Activated T-helper 1 cell treated with anti-CD3 and anti-CD28 coated beads, Interleukin-12 subunit alpha, Interleukin-12 subunit beta, Interleukin-2, Interleukin-4 antibody, amounts not matched to agents 30 ng/mL and 10 ng/mL and 1 ng/mL, durations not matched to agents 14 hours and 24 hours and 36 hours (primary cell): ENCODE results near the gene UBE2R2. TPM values are rescaled to one million over a fixed set of nuclear protein-coding genes. Genes with fewer than 3 reads are reported as not detected.

ENCODE experiments used
- DNase-seq: peaks from one replicate; pipeline ENCODE4 v3.0.0; 2021; ENCODE audit warnings: low spot score
- H3K27ac Mint-ChIP-seq: one replicate; pipeline ENCODE4 v1.8.0; 2021; ENCODE audit warnings: mild to moderate bottlenecking, mixed read lengths
- H3K27me3 Mint-ChIP-seq: one replicate; pipeline ENCODE4 v1.8.0; 2022; ENCODE audit warnings: mild to moderate bottlenecking, moderate library complexity, mixed read lengths; ENCODE audit not compliant: insufficient read depth
- H3K36me3 Mint-ChIP-seq: one replicate; pipeline ENCODE4 v1.8.0; 2021; ENCODE audit warnings: low read depth, mixed read lengths
- H3K4me1 Mint-ChIP-seq: one replicate; pipeline ENCODE4 v1.8.0; 2021; ENCODE audit warnings: low read depth, mixed read lengths
- H3K4me3 Mint-ChIP-seq: one replicate; pipeline ENCODE4 v1.8.0; 2021; ENCODE audit warnings: mild to moderate bottlenecking, moderate library complexity, mixed read lengths
- H3K9me3 Mint-ChIP-seq: one replicate; pipeline ENCODE4 v1.8.0; 2021; ENCODE audit warnings: mixed read lengths
- intact Hi-C: fragments of 100-400 bp; cut with micrococcal nuclease; formaldehyde crosslinking; loops from one replicate; pipeline ENCODE4 v1.15.1; 2024
- total RNA-seq: library from RNA; stranded (reverse); gene quantifications from 2 replicates; pipeline ENCODE4 v1.2.3, GENCODE V29; 2022

Gene UBE2R2
- total RNA-seq, 1 donor from 2014 or later, result 40.0 TPM

GRCh38 chr9:33884856-33885701 is 68.1 kb downstream of the UBE2R2 start:
- H3K36me3 Mint-ChIP-seq, result peaks cover 5% of the 10 kb centered on the region
- DNase-seq, result no peak
- intact Hi-C loops, result no loop called here
- H3K4me1 Mint-ChIP-seq, result peaks cover 30% of the 10 kb centered on the region
- H3K4me3 Mint-ChIP-seq, result no peak overlapping the region
- peak overlapping the region; percentile 22 for H3K27ac Mint-ChIP-seq
- H3K9me3 Mint-ChIP-seq, result no peaks in the 10 kb centered on the region
- no peaks in the 10 kb centered on the region for H3K27me3 Mint-ChIP-seq

- H3K36me3 Mint-ChIP-seq, result peaks cover 6% of the 10 kb centered on the region
- intact Hi-C loops, result no loop called here
Observed at GRCh38 chr9:33885948-33886347, 69.0 kb downstream of the UBE2R2 start.

GRCh38 chr9:33893861-33894260 is 76.9 kb downstream of the UBE2R2 start:
- DNase-seq, result no peak
- peaks cover 11% of the 10 kb centered on the region for H3K36me3 Mint-ChIP-seq
- intact Hi-C loops, result no loop called here

More at GRCh38 chr9:33885948-33886347, 69.0 kb downstream of the UBE2R2 start:
- Mint-ChIP-seq H3K27me3 (no peaks in the 10 kb centered on the region), H3K9me3 (no peaks in the 10 kb centered on the region), H3K4me1 (peaks cover 22% of the 10 kb centered on the region), H3K27ac (no peak overlapping the region), H3K4me3 (no peak overlapping the region)
- DNase-seq, result no peak

GRCh38 chr9:33894316-33894715 is 77.4 kb downstream of the UBE2R2 start:
- Mint-ChIP-seq H3K4me3 (no peak overlapping the region), H3K36me3 (peaks cover 11% of the 10 kb centered on the region), H3K27ac (no peak overlapping the region), H3K27me3 (no peaks in the 10 kb centered on the region), H3K9me3 (no peaks in the 10 kb centered on the region), H3K4me1 (peaks cover 6% of the 10 kb centered on the region)
- no peak for DNase-seq
- intact Hi-C loops, result no loop called here

More at GRCh38 chr9:33893861-33894260, 76.9 kb downstream of the UBE2R2 start:
- H3K27me3 Mint-ChIP-seq, result no peaks in the 10 kb centered on the region
- H3K9me3 Mint-ChIP-seq, result no peaks in the 10 kb centered on the region
- no peak overlapping the region for H3K4me3 Mint-ChIP-seq
- no peak overlapping the region for H3K27ac Mint-ChIP-seq
- peaks cover 6% of the 10 kb centered on the region for H3K4me1 Mint-ChIP-seq

GRCh38 chr9:33903157-33903780 is 86.3 kb downstream of the UBE2R2 start:
- DNase-seq, result no peak
- no peaks in the 10 kb centered on the region for H3K27me3 Mint-ChIP-seq
- H3K4me1 Mint-ChIP-seq, result peaks cover 23% of the 10 kb centered on the region
- H3K36me3 Mint-ChIP-seq, result peaks cover 17% of the 10 kb centered on the region
- no peaks in the 10 kb centered on the region for H3K9me3 Mint-ChIP-seq
- intact Hi-C loops, result loop anchor here (5.0 kb wide), 1 partner anchor 46 kb away; no protein-coding TSS in a partner anchor
- H3K27ac Mint-ChIP-seq, result no peak overlapping the region
- H3K4me3 Mint-ChIP-seq, result no peak overlapping the region

- no peak overlapping the region for H3K4me3 Mint-ChIP-seq
- no peaks in the 10 kb centered on the region for H3K9me3 Mint-ChIP-seq
- no peak overlapping the region for H3K27ac Mint-ChIP-seq
- no peaks in the 10 kb centered on the region for H3K27me3 Mint-ChIP-seq
- intact Hi-C loops, result no loop called here
- H3K36me3 Mint-ChIP-seq, result peaks cover 17% of the 10 kb centered on the region
- DNase-seq, result no peak
- H3K4me1 Mint-ChIP-seq, result peaks cover 23% of the 10 kb centered on the region
Observed at GRCh38 chr9:33905137-33905536, 88.2 kb downstream of the UBE2R2 start.

- Mint-ChIP-seq H3K4me1 (peaks cover 23% of the 10 kb centered on the region), H3K27ac (no peak overlapping the region), H3K27me3 (no peaks in the 10 kb centered on the region), H3K9me3 (no peaks in the 10 kb centered on the region), H3K4me3 (no peak overlapping the region), H3K36me3 (peaks cover 13% of the 10 kb centered on the region)
- DNase-seq, result no peak
- intact Hi-C loops, result no loop called here
Observed at GRCh38 chr9:33906769-33907168, 89.8 kb downstream of the UBE2R2 start.

- H3K27me3 Mint-ChIP-seq, result no peaks in the 10 kb centered on the region
- H3K9me3 Mint-ChIP-seq, result no peaks in the 10 kb centered on the region
- no peak for DNase-seq
- no peak overlapping the region for H3K27ac Mint-ChIP-seq
- H3K4me1 Mint-ChIP-seq, result peaks cover 23% of the 10 kb centered on the region
- peaks cover 15% of the 10 kb centered on the region for H3K36me3 Mint-ChIP-seq
- intact Hi-C loops, result no loop called here
- no peak overlapping the region for H3K4me3 Mint-ChIP-seq
Observed at GRCh38 chr9:33907347-33907746, 90.4 kb downstream of the UBE2R2 start.

GRCh38 chr9:33908114-33908513 is 91.2 kb downstream of the UBE2R2 start:
- no peak for DNase-seq
- no peaks in the 10 kb centered on the region for H3K9me3 Mint-ChIP-seq
- no peaks in the 10 kb centered on the region for H3K27me3 Mint-ChIP-seq
- no peak overlapping the region for H3K27ac Mint-ChIP-seq
- H3K4me1 Mint-ChIP-seq, result peaks cover 23% of the 10 kb centered on the region
- no peak overlapping the region for H3K4me3 Mint-ChIP-seq
- peaks cover 15% of the 10 kb centered on the region for H3K36me3 Mint-ChIP-seq
- intact Hi-C loops, result no loop called here

GRCh38 chr9:33908749-33909148 is 91.8 kb downstream of the UBE2R2 start:
- no peaks in the 10 kb centered on the region for H3K27me3 Mint-ChIP-seq
- H3K36me3 Mint-ChIP-seq, result peaks cover 15% of the 10 kb centered on the region
- no peak overlapping the region for H3K27ac Mint-ChIP-seq
- H3K4me1 Mint-ChIP-seq, result peaks cover 18% of the 10 kb centered on the region
- H3K9me3 Mint-ChIP-seq, result no peaks in the 10 kb centered on the region
- DNase-seq, result no peak
- no peak overlapping the region for H3K4me3 Mint-ChIP-seq
- intact Hi-C loops, result no loop called here

- H3K4me1 Mint-ChIP-seq, result no peaks in the 10 kb centered on the region
- intact Hi-C loops, result no loop called here
Observed at GRCh38 chr9:33913541-33913940, 96.6 kb downstream of the UBE2R2 start.

GRCh38 chr9:33914887-33915628 is 98.1 kb downstream of the UBE2R2 start:
- Mint-ChIP-seq H3K27ac (no peak overlapping the region), H3K36me3 (peaks cover 29% of the 10 kb centered on the region), H3K9me3 (no peaks in the 10 kb centered on the region), H3K4me1 (no peaks in the 10 kb centered on the region), H3K4me3 (no peak overlapping the region), H3K27me3 (no peaks in the 10 kb centered on the region)
- intact Hi-C loops, result no loop called here
- DNase-seq, result no peak

More at GRCh38 chr9:33913541-33913940, 96.6 kb downstream of the UBE2R2 start:
- DNase-seq, result no peak
- Mint-ChIP-seq H3K36me3 (peaks cover 25% of the 10 kb centered on the region), H3K4me3 (no peak overlapping the region), H3K9me3 (no peaks in the 10 kb centered on the region), H3K27ac (no peak overlapping the region), H3K27me3 (no peaks in the 10 kb centered on the region)

GRCh38 chr9:33917036-33917435 is 100.1 kb downstream of the UBE2R2 start:
- intact Hi-C loops, result no loop called here
- no peak for DNase-seq
- no peak overlapping the region for H3K27ac Mint-ChIP-seq
- no peak overlapping the region for H3K4me3 Mint-ChIP-seq
- H3K27me3 Mint-ChIP-seq, result no peaks in the 10 kb centered on the region
- no peaks in the 10 kb centered on the region for H3K4me1 Mint-ChIP-seq
- peaks cover 37% of the 10 kb centered on the region for H3K36me3 Mint-ChIP-seq
- H3K9me3 Mint-ChIP-seq, result no peaks in the 10 kb centered on the region
